H9 (cell line): ENCODE measurements around the gene PEAK3. TPM values are rescaled to one million over a fixed set of nuclear protein-coding genes. Genes with fewer than 3 reads are reported as not detected.

Experiments
- DNase-seq: peaks from one replicate; pipeline ENCODE4 v3.0.0-alpha.2; 2017
- H2AFZ ChIP-seq: one replicate; pipeline ENCODE4 v1.6.1; 2013; ENCODE audit warnings: mild to moderate bottlenecking, low read length, control low read depth, moderate library complexity
- H2AK5ac ChIP-seq: 2 replicates; pipeline ENCODE4 v1.6.1; 2013; ENCODE audit warnings: low read length, control low read depth, mixed read lengths; ENCODE audit not compliant: insufficient read length
- H2BK120ac ChIP-seq: one replicate; pipeline ENCODE4 v1.6.1; 2013; ENCODE audit warnings: low read depth, mild to moderate bottlenecking, low read length, control low read depth, inconsistent platforms; ENCODE audit not compliant: poor library complexity, severe bottlenecking
- H2BK12ac ChIP-seq: 2 replicates; pipeline ENCODE4 v1.6.1; 2013; ENCODE audit warnings: low read length, control low read depth, mixed read lengths, low read depth; ENCODE audit not compliant: insufficient read length
- H2BK15ac ChIP-seq: 2 replicates; pipeline ENCODE4 v1.6.1; 2013; ENCODE audit warnings: low read depth, low read length, control low read depth
- H2BK20ac ChIP-seq: one replicate; pipeline ENCODE4 v1.6.1; 2013; ENCODE audit warnings: low read depth, mild to moderate bottlenecking, low read length, control low read depth, inconsistent platforms; ENCODE audit not compliant: poor library complexity, severe bottlenecking
- H2BK5ac ChIP-seq: 2 replicates; pipeline ENCODE4 v1.6.1; 2013; ENCODE audit warnings: low read length, control low read depth, mixed read lengths; ENCODE audit not compliant: insufficient read length
- H3K14ac ChIP-seq: 2 replicates; pipeline ENCODE4 v1.6.1; 2013; ENCODE audit warnings: low read length, control low read depth; ENCODE audit not compliant: insufficient read depth
- H3K18ac ChIP-seq: 2 replicates; pipeline ENCODE4 v1.6.1; 2013; ENCODE audit warnings: low read depth, mild to moderate bottlenecking, mixed read lengths, low read length, control low read depth; ENCODE audit not compliant: insufficient read length
- H3K23ac ChIP-seq: 2 replicates; pipeline ENCODE4 v1.6.1; 2013; ENCODE audit warnings: low read length, control low read depth, mixed read lengths, low read depth; ENCODE audit not compliant: insufficient read length
- H3K23me2 ChIP-seq: 2 replicates; pipeline ENCODE4 v1.6.1; 2013; ENCODE audit warnings: low read depth, mild to moderate bottlenecking, mixed read lengths, low read length, control low read depth; ENCODE audit not compliant: insufficient read length, poor library complexity, severe bottlenecking
- H3K27ac ChIP-seq: 2 replicates; pipeline ENCODE4 v1.5.1; 2013; ENCODE audit warnings: low read length, control low read depth, mixed read lengths, low read depth; ENCODE audit not compliant: insufficient read length
- H3K27me3 ChIP-seq: 2 replicates; pipeline ENCODE4 v1.6.1; 2013; ENCODE audit warnings: low read length, control low read depth, inconsistent platforms; ENCODE audit not compliant: insufficient read depth
- H3K4ac ChIP-seq: 2 replicates; pipeline ENCODE4 v1.6.1; 2013; ENCODE audit warnings: low read depth, mild to moderate bottlenecking, control low read depth, inconsistent platforms, low read length, moderate library complexity
- H3K4me1 ChIP-seq: 2 replicates; pipeline ENCODE4 v1.6.1; 2013; ENCODE audit warnings: low read length, control low read depth, inconsistent platforms; ENCODE audit not compliant: insufficient read depth
- H3K4me2 ChIP-seq: 2 replicates; pipeline ENCODE4 v1.6.1; 2013; ENCODE audit warnings: low read length, control low read depth, mixed read lengths; ENCODE audit not compliant: insufficient read length, insufficient read depth
- H3K56ac ChIP-seq: 2 replicates; pipeline ENCODE4 v1.6.1; 2013; ENCODE audit warnings: low read depth, mild to moderate bottlenecking, mixed read lengths, low read length, control low read depth; ENCODE audit not compliant: insufficient read length
- H3K79me1 ChIP-seq: 2 replicates; pipeline ENCODE4 v1.6.1; 2013; ENCODE audit warnings: low read depth, mild to moderate bottlenecking, moderate library complexity, low read length, control low read depth, inconsistent platforms; ENCODE audit not compliant: insufficient read depth, poor library complexity, severe bottlenecking
- H3K79me2 ChIP-seq: 2 replicates; pipeline ENCODE4 v1.6.1; 2013; ENCODE audit warnings: low read length, control low read depth, inconsistent platforms; ENCODE audit not compliant: insufficient read depth
- H3K9ac ChIP-seq: 2 replicates; pipeline ENCODE4 v1.6.1; 2013; ENCODE audit warnings: low read length, control low read depth, mixed read lengths; ENCODE audit not compliant: insufficient read length; ENCODE audit errors: extremely low read depth
- H3K9me3 ChIP-seq: one replicate; pipeline ENCODE4 v1.6.1; 2013; ENCODE audit warnings: low read depth, low read length, inconsistent platforms; ENCODE audit not compliant: control insufficient read depth
- H3T11ph ChIP-seq: one replicate; pipeline ENCODE4 v1.6.1; 2013; ENCODE audit warnings: mild to moderate bottlenecking, low read length, control low read depth, inconsistent platforms
- H4K20me1 ChIP-seq: one replicate; pipeline ENCODE4 v1.6.1; 2013; ENCODE audit not compliant: control insufficient read depth, insufficient read length, insufficient read depth
- H4K5ac ChIP-seq: 2 replicates; pipeline ENCODE4 v1.6.1; 2013; ENCODE audit warnings: low read depth, mild to moderate bottlenecking, mixed read lengths, low read length, control low read depth; ENCODE audit not compliant: insufficient read length
- H4K8ac ChIP-seq: replicated peaks from 2 replicates; pipeline ENCODE4 v1.6.1; 2013; ENCODE audit warnings: low read length, control low read depth, mixed read lengths, low read depth; ENCODE audit not compliant: insufficient read length
- H4K91ac ChIP-seq: 2 replicates; pipeline ENCODE4 v1.6.1; 2013; ENCODE audit warnings: low read depth, mild to moderate bottlenecking, moderate library complexity, mixed read lengths, low read length, control low read depth; ENCODE audit not compliant: insufficient read length
- H3K27ac Mint-ChIP-seq, 3 experiments: 2 replicates in 2 of 3; 3 replicates in 1 of 3; pipeline ENCODE4 v1.8.0; 2020 to 2021; ENCODE audit warnings: mixed read lengths in 3 of 3, mild to moderate bottlenecking in 1 of 3, moderate library complexity in 1 of 3
- H3K27me3 Mint-ChIP-seq: 2 replicates; pipeline ENCODE4 v1.8.0; 2021; ENCODE audit warnings: low read depth, mild to moderate bottlenecking, moderate library complexity, mixed read lengths
- H3K36me3 Mint-ChIP-seq, 3 experiments: 2 replicates in 2 of 3; 3 replicates in 1 of 3; pipeline ENCODE4 v1.8.0; 2020 to 2021; ENCODE audit warnings: low read depth in 3 of 3, mixed read lengths in 3 of 3; ENCODE audit not compliant: insufficient read depth in 1 of 3
- H3K4me1 Mint-ChIP-seq, 2 experiments: 2 replicates each; pipeline ENCODE4 v1.8.0; 2020; ENCODE audit warnings: mixed read lengths in 2 of 2
- H3K4me3 Mint-ChIP-seq, 2 experiments: 2 replicates in 1 of 2; 3 replicates in 1 of 2; pipeline ENCODE4 v1.8.0; 2020 to 2021; ENCODE audit warnings: mild to moderate bottlenecking in 2 of 2, mixed read lengths in 2 of 2, moderate library complexity in 1 of 2
- H3K9me3 Mint-ChIP-seq, 2 experiments: 2 replicates in 1 of 2; 3 replicates in 1 of 2; pipeline ENCODE4 v1.8.0; 2020; ENCODE audit warnings: mild to moderate bottlenecking in 2 of 2, mixed read lengths in 2 of 2, moderate library complexity in 1 of 2
- WGBS: extraction: QIAGEN DNeasy Blood & Tissue Kit; methylation state at CpG from one replicate; pipeline ENCODE4 v1.1.7; 2013; ENCODE audit warnings: missing lambda C conversion rate, low lambda C conversion rate, mixed read lengths; ENCODE audit not compliant: insufficient read length; ENCODE audit errors: extremely low coverage; 5-methylcytosine and 5-hydroxymethylcytosine counted together
- total RNA-seq: library from RNA; stranded (reverse); gene quantifications from 2 replicates; pipeline ENCODE4 v1.2.1, GENCODE V29; 2021
- TF ChIP-seq, protein P1 (sequence below): fragments of 200-600 bp; sonication (generic); conservative IDR thresholded peaks from 3 replicates; pipeline ENCODE4 v1.8.0; 2021; ENCODE audit warnings: antibody characterized with exemption, mild to moderate bottlenecking

PEAK3 gene
- total RNA-seq, 1 experiment from 2014 or later, result not detected

DNA sequence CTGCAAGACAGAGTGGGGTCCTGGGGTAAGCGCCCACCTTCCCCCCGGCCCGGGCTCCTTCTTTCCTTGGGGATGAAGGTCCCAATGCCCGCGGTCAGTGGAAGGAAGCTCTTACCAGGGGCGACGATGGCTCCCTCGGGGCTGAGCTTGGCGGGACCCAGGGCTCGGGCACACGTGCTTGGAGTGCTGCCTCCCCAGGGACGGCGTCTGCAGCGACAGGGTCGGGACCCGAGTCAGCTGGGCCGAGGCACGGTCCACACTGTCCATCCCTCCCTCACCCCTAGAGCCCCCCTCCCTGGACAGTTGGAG is 29.2 kb downstream of the PEAK3 start:
- no peak overlapping the region for H3K18ac ChIP-seq
- Mint-ChIP-seq H3K27ac (no peak overlapping the region), H3K4me3 (0 out of 5 replicates have a peak overlapping the region, but pooled peaks have one; percentile 5 to 55), H3K9me3 (no peaks in the 10 kb centered on the region), H3K27me3 (peaks cover 12% of the 10 kb centered on the region), H3K36me3 (peaks cover 0 to 4% (median 0%) of the 10 kb centered on the region in 3 experiments; a peak in 3 of 7 replicates), H3K4me1 (peaks cover 4% of the 10 kb centered on the region in 2 experiments)
- H3K9ac ChIP-seq, result no peak overlapping the region
- H2BK120ac ChIP-seq, result no peak overlapping the region
- no peak overlapping the region for H2BK20ac ChIP-seq
- no peaks in the 10 kb centered on the region for H3K79me1 ChIP-seq
- H4K5ac ChIP-seq, result no peak overlapping the region
- no peaks in the 10 kb centered on the region for H3K9me3 ChIP-seq
- no peak overlapping the region for H3K56ac ChIP-seq
- peaks cover 10% of the 10 kb centered on the region for H3K23me2 ChIP-seq
- no peak overlapping the region for H3K23ac ChIP-seq
- H2AK5ac ChIP-seq, result no peak overlapping the region
- no peak overlapping the region for H2BK5ac ChIP-seq
- H4K91ac ChIP-seq, result no peak overlapping the region
- no peak overlapping the region for H2AFZ ChIP-seq
- no peak overlapping the region for H3K14ac ChIP-seq
- no peaks in the 10 kb centered on the region for H4K20me1 ChIP-seq
- no peaks in the 10 kb centered on the region for H3K79me2 ChIP-seq
- no CpG with 5 or more reads among the region's 18 CpGs for WGBS
- H2BK15ac ChIP-seq, result no peak overlapping the region
- no peak overlapping the region for H2BK12ac ChIP-seq
- no peaks in the 10 kb centered on the region; the same call in 1 of the 2 replicates for H3K27me3 ChIP-seq
- no peaks in the 10 kb centered on the region for H3K4me1 ChIP-seq
- H3T11ph ChIP-seq, result no peak overlapping the region
- no peak for DNase-seq
- H3K27ac ChIP-seq, result no peak overlapping the region
- TF ChIP-seq, protein P1, sequence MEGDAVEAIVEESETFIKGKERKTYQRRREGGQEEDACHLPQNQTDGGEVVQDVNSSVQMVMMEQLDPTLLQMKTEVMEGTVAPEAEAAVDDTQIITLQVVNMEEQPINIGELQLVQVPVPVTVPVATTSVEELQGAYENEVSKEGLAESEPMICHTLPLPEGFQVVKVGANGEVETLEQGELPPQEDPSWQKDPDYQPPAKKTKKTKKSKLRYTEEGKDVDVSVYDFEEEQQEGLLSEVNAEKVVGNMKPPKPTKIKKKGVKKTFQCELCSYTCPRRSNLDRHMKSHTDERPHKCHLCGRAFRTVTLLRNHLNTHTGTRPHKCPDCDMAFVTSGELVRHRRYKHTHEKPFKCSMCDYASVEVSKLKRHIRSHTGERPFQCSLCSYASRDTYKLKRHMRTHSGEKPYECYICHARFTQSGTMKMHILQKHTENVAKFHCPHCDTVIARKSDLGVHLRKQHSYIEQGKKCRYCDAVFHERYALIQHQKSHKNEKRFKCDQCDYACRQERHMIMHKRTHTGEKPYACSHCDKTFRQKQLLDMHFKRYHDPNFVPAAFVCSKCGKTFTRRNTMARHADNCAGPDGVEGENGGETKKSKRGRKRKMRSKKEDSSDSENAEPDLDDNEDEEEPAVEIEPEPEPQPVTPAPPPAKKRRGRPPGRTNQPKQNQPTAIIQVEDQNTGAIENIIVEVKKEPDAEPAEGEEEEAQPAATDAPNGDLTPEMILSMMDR, result no peak
- H3K4me2 ChIP-seq, result peak overlapping the region; percentile 58
- H3K4ac ChIP-seq, result no peak overlapping the region
- no peak overlapping the region for H4K8ac ChIP-seq
